ENCODE data around the gene SLC12A8. TPM values are rescaled to one million over a fixed set of nuclear protein-coding genes. Genes with fewer than 3 reads are reported as not detected.

Gene SLC12A8
- total RNA-seq, 1 donor from 2014 or later, result 2.3 TPM

DNA sequence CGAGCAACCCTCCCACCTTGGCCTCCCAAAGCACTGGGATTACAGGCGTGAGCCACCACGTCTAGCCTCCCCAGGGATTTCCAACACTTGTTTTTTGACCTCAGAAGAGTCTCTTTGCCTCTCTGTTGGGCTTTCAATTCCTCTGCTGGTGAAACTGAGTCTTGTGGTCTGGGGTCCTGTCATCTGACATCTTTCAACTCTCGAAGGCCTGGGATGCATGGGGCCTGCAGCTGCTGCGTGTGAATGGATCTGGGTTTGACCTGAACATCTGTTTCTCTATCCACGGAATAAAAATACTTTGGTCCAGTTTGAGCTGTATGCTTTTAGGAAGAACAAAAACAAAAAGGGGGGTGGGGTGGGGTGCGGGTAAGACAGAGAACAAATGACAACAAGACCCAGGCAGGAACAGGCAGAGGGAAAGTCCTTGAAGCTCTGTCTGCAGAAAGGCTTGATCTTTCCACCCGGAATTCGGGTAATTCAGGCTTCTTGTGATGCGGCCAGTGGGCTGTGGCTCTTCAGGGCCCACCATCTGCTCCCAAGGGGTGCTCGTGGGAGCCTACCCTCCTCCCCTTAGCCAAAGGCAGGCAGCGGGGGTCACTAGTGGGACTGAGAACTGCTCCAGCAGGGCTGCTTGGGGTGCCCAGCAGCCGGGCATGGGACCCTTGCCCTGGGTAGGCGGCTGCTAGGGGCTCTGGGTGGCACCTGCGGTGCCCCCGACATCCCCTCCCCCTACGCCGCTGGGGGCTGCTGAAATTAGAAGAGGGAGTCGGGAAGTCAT lies 71.5 kb downstream of the SLC12A8 start:
- no peak for DNase-seq (ENCODE audit: low spot score)

DNA sequence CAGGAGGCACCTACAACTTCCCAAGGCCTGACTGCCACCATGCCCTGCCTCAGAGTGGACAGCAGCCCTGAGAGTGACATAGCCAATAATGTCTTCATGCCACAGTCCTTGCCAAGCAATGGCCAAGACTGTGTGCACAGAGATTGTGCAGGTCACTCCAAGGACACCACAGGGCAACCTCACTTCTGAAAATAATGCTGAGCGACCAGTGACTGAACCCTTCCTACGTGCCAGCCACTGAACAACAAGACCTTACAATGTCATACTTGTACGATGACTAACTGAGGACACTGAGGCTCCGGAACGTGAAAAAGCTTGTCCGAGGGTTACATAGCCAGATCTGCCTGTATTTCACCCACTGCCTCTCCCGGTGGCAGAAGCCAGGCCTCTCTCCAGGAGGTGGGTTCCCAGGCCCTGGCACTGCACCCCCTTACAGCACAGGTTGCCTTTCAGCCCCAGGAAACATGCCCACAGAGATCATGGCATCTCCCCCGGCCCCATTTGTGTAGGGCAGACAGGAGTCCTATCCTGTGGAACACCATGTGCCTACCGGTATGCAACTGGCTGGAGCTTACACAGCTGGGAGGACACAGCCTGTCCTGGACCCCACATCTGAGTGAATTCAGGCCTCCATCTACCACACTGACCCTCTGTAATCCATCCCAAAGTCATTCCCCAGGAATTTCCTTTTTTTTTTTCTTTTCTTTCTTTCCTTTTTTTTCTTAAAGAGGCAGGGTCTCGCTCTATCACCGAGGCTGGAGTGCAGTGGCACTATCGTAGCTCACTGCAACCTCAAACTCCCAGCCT lies 72.3 kb downstream of the SLC12A8 start:
- DNase-seq (ENCODE audit: low spot score), result no peak

DNA sequence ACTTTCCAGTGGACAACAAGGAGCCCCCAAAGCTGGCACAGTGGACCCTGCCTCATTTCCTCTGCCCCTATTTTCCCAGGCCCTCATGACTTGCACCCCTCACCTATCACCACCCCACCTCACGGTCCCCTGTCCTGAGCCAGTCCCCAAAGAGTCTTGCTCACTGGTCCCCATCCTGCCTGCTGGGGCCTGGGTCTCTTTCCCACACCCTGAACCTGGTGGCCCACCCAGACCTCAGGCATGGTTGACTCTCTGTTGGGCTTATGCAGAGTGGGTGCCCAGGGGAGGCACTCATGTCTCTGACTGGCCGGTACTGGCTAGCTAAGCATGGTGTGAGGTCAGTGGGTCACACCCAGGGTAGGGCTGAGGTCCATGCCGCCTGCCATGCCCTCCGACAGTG lies 73.2 kb downstream of the SLC12A8 start:
- no peak for DNase-seq (ENCODE audit: low spot score)

DNA sequence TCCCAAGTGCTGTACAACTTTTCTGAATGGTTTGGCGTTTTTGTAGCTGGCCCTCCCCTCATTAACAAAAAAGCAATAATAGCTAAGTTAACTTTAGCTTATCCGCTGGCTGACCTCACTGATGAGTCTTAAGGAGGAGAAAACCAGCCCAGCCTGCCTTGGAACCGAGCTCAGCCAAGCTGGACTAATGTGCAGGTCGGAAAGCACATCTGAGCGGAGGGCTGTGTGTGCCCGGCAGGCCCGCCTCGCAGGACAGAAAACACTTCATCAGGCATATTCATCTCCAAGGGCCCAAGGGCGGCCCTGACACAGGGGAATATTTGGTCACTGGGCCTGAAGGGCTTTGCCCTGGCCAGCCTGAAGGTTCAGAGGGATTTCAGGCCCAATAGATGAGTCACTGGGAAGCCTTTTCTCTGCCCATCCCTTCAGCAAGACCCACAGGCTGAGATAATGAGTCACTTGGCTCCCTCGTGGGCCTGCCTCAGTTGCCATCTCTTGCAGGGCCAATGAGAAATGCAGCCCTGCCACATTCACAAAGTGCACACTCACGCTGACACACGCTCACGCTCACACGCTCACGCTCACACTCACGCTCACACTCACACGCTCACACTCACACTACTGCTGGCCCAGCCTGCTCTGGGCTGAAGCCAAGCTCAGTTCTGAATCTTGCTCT lies 75.1 kb downstream of the SLC12A8 start:
- DNase-seq (ENCODE audit: low spot score), result no peak

DNA sequence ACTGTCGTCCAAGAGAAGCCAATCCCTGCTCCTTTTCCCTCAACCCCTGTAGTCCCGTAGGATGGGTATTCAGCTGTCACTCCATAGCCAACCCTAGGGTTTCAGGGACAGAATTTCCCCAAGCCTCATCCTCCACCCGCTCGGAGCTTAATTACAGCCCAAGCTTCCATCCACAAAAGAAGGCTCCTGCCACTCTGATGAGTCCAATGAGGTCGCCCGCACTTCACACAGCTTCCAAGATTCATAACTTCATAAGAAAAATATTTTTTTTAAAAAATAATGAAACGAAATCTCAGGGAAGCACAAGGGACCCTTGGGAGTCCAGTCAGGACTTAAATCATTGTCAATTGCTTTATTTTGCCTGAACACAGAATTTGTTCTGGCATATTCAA lies 75.6 kb downstream of the SLC12A8 start:
- no peak for DNase-seq (ENCODE audit: low spot score)

DNA sequence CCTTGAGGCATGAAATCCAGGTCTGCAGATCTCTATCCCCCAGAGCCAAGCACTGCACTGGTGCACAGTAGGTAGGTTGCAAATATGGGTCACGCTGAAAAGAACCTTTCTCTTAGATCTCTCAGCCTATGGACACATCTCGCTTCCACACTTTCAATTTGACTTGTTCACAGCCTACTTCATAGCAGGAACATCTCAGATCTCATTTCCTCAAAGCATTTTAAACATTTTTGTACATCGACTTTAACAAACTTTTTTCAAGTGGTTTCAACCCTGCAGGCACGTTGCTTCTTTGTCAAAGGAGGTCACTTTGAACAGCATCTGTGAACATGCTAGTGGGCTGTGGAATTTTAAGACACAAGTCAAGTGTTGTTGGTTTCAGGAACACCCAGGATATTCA lies 76.0 kb downstream of the SLC12A8 start:
- no peak for DNase-seq (ENCODE audit: low spot score)

DNA sequence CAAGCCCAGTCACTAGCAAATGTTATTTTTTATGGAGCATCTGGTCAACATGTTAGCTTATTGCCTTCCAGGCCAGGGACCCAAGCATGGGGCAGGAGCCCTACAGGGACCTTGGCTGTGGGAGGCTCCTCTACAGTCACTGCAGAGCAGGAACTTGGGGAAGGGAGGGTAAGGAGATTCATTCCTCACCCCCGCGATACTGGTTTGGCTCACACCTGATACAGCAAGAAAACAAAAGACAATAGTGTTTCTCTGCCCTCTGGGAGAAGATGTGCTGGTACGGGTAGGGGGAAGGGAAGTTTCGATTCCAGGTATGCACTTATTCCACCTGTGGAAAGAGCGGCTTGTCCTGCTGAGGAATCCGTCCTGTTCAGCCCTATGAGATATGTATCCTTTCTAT lies 77.6 kb downstream of the SLC12A8 start:
- DNase-seq (ENCODE audit: low spot score), result no peak

DNA sequence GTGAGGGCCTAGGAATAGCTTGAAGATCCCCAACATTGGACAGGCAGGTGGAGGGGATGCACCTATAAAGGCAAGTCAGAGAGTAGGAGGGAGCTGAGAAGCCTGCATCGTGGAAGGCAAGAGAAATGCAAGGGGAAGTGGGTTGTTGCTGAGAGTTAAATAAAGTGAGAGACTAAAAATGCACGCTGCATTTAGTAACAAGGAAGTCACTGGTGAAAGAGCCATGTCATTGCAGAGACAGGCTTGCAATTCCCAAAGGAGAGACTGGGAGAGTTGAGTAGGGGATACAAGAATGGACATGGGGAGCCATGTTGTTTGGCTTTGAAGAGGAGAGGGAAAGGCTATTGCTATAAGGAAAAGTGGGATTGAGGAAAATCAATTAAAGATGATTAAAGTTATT lies 79.7 kb downstream of the SLC12A8 start:
- no peak for DNase-seq (ENCODE audit: low spot score)

DNA sequence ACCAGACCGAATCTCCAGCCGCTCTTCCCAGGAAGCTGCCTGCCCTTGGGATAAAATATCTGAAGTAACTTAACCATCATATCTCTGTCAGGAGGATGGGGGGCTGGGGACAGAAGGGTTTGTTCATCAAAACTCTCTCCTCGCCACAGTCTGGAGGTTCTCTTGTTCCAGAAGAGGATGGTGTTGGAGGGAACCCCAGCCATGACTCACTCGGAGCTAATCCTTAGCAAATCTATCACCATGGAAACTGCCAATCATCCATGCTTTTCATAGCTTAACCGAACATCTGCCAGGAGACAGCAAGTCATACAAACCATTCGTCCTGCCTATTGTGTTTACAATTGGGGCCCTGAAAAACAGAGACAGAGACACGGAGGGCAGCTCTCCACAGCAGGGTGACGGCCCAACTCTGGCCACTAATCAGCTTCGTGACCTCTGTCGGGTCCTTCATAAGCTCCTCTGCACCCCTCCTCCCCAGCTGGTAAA lies 83.0 kb downstream of the SLC12A8 start:
- no peak for DNase-seq (ENCODE audit: low spot score)

DNA sequence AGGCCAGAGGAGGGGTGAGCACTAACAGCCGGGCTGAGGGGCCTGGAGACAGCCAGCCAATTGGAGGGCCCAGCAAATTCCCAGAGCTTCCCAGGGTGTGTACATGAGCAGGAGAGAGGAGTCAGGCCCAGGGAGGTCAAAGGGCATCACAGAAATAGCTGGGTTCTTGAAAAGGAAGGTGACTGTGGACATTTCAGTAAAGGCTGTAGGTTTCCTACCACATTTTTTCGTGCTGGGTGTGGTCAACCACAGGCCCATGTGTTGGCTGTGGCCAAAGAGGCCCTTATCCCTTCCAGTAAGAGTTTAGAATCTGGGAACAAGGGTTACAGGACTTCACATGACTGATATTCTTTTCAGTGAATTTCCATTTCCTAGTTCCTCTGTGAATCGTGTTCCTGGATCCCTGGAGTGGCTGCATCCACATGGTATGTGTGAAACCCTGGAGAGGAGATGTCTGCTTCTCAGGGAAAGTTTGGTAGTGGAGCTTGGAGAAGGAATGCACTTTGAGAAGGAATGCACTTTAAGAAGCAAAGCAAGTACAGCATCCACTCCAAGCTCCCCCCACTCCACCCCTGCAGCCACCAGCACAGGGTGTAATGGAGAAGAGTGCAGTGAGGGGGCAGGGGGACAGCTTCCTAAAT lies 83.6 kb downstream of the SLC12A8 start:
- DNase-seq (ENCODE audit: low spot score), result no peak

DNA sequence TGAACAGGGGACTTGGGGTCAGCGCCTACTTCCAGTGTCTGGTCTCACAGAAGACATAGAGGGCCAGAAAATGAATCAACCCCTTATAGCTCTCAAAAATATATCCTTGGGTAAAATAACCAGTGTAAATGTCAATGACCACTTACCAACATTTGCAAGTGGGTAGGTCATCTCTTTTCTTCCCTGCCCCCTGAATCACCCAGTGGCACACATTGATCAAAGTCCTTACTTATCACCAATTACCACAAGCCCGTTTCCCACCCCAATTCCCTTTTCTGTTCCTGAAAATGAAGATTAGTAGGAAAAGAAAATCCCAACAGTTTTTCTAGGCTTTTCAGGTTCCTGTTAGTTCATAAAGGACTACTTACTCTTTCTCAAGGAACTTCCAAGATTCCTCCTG lies 86.2 kb downstream of the SLC12A8 start:
- no peak for DNase-seq (ENCODE audit: low spot score)

DNA sequence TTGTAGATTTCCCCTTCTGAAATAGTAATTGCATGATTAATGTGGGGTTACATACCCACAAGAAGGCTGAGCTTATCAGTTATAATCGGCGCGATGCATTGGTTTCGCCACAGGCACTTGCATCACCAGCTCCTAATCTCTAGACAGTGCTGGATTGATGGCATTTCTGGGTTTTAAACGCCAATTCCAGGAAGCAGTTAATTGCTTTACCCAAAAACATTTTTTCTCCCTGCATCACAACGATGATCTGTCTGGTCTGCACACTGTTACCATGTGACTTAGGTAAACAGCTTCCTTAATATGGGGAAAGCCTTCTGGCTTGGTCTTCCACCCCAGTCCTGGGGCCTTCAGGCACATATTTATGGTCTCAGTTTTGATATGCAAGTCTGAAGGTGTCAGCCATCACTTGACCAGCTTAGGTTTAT lies 86.7 kb downstream of the SLC12A8 start:
- no peak for DNase-seq (ENCODE audit: low spot score)

DNA sequence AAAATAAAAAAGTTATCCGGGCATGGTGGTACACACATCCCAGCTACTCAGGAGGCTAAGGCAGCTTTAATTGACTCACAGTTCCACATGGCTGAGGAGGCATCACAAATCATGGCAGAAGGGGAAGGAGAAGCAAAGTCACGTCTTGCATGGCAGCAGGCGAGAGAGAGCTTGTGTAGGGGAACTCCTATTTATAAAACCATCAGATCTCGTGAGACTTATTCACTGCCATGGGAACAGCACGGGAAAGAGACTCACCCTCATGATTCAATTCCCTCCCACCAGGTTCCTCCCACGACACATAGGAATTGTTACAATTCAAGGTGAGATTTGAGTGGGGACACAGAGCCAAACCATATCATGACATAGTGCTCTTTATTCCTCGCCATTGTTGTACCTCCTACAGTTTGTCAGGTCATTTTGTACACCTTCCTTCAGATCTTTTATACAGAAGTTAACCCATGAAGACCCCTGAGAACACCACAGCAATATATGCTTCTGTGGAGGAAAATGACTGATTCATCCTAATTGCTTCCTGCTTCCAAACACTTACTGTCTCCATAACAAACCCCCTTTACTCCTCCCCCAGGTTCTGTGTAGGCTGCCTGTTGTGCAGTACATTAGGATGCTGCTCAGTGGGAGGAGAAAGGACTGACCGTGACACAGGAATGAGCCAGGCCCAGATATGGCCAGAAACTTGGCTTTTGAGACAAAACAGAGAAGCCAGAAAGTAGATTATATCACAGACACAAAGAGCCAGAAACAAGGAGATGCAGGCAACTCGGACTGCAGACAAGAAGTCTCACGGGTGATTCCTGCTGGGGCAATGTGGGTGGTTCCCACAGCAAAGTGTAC lies 88.9 kb downstream of the SLC12A8 start:
- peak; percentile 45 for DNase-seq (ENCODE audit: low spot score)

DNA sequence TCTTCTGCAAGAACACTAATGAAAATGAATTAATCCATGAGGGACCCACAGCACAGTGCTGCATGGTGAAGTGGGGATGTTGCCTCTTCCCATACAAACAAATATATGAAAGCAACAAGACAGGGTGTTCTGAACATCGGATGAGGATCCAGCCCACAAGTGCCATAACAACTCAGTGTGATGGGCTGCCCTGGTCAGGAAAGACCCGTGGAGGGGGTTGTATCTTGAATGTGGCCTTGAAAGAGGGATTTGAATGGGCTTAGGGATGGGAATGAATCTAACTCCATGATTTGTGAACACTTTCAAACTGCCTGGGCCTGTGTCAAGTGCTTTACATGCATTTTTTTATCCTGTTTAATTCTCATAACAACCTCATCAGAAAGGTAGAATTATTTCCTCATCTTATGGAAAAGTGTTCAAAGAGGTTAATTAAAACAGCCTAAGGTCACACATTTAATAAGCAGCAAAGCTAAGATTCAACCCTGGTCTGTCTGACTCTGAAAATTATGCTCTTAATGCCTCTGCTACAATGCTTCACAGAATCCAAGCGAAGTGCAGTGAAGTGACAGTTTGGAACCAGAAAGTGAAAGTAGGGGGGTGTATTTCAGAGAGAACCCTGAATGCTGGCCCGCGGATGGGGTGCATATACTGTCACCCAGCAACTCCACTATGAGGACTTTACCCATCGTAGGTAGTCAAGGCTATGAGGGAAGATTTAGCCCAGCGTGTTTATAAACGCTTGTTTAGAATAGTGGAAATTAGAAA lies 91.1 kb downstream of the SLC12A8 start:
- no peak for DNase-seq (ENCODE audit: low spot score)

DNA sequence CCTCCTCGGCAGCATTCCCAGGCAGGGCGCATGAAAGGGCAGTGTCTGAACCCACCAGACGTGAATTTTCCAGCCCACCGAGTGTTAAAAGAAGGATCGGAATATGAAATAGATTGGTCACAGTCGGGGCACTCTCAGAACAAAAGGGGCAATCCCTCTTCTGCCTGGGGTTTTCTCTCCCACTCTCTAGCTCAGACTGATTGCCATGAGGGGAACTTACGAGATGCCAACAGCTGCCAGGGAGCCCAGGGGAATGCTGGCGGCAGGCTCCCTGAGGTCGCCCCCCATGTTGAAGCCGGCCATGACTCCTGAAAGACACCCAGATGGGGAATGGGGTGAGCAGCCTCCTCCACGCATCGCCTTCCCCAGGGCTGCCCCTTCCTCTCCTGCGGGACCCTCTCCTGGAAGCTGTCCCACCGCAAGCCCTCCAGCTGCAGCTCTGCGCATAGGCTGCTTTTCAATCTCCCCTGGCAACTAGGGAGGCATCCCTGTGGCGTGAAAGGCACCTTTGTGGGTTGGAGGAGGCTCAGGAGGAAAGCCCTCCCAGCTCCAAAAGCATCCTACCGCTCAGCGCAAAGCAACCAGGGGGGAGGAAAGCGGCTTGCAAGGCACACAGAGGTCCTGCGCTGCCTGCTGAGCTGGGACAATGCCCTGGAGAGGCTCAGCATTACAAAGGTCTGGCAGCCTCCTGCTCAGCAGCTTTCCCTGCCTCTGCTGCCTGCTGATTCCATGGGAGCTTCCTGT lies 92.0 kb downstream of the SLC12A8 start:
- no peak for DNase-seq (ENCODE audit: low spot score)

DNA sequence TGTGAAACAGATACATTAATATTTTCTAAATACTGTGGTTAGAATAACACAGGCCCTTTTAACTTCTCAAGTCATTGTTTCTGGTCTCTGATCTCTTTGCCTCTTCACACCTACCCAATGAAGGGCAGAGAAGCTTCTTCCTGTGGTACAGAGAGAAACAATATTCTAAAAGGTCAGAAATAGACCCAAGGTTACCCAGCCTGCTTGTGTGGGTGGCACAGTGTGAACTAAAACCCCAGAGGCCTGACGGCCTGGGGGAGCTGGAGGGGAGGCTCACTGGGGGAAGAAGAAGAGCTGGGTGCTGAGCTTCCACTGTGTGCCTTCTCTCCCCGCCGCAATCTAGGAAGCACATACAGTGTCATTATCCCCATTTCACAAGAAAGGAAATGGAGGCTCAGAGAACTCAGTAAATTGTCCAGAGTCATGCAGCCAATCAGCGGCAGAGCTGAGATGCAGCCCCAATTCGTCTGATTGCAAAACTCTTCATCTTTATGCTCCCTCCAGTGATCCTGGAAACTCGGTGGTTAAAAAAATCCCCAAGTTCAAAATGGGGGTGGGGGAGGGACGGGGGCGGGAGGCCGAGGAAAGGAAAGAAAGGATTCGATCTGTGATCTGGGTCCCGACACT lies 92.7 kb downstream of the SLC12A8 start:
- no peak for DNase-seq (ENCODE audit: low spot score)

DNA sequence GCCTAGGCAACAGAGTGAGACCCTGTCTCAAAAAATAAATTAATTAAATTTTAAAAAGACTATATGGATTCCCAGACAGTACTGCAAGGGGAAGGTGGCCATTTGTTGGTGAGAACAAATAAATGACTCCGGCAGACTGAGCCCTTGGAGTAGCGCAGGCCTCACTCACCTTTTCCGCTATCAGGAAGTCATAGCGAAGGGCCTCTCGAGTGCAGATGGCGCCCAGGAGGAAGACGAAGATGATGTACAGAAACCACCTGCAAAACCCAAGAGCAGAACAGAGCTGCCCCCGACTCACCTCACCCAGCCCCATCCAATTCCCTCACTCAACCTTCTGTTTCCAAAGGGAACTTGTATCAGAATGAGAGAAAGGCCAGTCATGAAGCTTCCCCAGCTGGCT lies 93.9 kb downstream of the SLC12A8 start:
- no peak for DNase-seq (ENCODE audit: low spot score)

DNA sequence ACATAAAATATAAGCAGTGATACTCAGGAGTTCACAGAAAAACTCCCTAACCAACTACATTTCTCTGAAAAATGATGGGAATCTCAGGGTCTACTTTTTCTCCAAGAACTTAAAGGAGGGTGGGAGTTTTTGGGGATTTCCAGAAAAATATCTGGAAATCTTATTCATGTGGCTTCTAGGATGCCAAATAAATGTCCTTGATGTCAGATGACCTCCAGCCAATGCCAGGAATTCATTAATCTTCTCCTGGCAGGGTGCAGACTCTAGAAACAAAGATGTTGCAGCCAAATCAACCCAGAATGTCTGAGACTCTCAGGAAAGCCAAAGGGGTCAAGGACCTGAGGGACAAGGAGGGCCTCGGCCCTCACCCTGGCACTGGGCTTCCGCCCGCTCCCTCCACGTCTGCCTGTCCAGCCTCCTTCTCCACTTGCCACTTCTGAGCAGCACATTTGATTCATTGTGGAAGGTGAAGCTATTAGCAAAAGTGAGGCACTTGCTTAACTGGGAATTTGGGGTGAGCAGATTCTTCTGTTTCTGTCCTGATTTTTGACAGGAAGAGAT lies 94.8 kb downstream of the SLC12A8 start:
- DNase-seq (ENCODE audit: low spot score), result no peak

Data from mesenteric fat pad (tissue), 1 donor.